Dermis microvascular lymphatic vessel endothelial cell (primary cell): ENCODE results near the gene POLR3G. TPM values are rescaled to one million over a fixed set of nuclear protein-coding genes. Genes with fewer than 3 reads are reported as not detected.

ENCODE experiments used
- DNase-seq, 2 donors: peaks; one replicate each; pipeline versions ENCODE4 v3.0.0 to v3.0.0-alpha.2; 2010; ENCODE audit warnings: low read depth in 2 of 2
- total RNA-seq: library from RNA; depleted of rRNA; stranded (reverse); fragments of >200 nt; gene quantifications from 2 replicates; pipeline ENCODE4 v1.2.1, GENCODE V29; 2014

POLR3G gene
- total RNA-seq, 1 donor from 2014 or later: 5.9 TPM

GRCh38 chr5:90503596-90503995, 28.9 kb downstream of the POLR3G start:
- DNase-seq: no peak

DNA sequence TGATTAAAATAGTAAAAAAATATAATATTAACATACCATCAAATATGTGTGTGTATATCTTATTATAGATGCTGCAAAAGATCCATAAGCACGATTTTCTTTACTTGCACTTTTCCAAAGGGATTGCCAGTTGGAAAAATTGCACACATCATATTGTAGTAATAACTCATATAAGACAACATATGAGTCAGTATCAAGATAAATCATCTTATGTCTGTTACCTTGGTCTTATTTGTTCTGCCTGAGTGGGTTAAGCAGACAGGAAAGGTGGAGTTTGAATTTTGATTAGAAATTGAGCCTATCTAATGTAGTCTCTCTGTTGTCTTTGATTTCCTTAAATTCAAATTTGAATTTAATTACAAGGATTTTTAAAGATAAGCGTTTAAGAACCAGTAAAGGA, 30.1 kb downstream of the POLR3G start:
- DNase-seq: no peak

- no peak for DNase-seq
Measured at GRCh38 chr5:90506221-90506620, 31.6 kb downstream of the POLR3G start.

- no peak for DNase-seq
Measured at GRCh38 chr5:90510438-90510837, 35.8 kb downstream of the POLR3G start.

GRCh38 chr5:90514520-90514919, 39.9 kb downstream of the POLR3G start:
- DNase-seq: no peak

- DNase-seq: peak in 1 of 2 donors; percentile 76
Measured at GRCh38 chr5:90518661-90519060, 44.0 kb downstream of the POLR3G start.

DNA sequence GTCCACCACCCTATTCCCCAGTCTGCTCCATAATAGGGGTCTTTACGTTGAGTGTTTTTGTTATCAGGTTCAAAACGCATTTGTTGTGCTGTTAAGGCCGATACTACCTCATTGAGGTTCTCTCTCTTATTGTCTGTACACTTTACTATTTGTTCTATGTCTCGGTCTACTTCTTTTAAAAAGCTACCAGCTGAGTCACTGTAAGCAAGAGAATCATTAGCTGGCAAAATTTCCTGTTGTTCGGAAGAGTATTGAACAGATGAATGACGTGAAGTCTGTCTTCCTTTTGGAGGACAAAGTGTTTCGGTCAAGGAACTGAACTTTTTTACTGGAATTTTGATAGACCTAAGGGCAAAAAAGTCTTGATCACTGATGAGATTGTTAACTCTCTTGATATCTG, 44.4 kb downstream of the POLR3G start:
- peak in 1 of 2 donors; percentile 70 for DNase-seq

DNA sequence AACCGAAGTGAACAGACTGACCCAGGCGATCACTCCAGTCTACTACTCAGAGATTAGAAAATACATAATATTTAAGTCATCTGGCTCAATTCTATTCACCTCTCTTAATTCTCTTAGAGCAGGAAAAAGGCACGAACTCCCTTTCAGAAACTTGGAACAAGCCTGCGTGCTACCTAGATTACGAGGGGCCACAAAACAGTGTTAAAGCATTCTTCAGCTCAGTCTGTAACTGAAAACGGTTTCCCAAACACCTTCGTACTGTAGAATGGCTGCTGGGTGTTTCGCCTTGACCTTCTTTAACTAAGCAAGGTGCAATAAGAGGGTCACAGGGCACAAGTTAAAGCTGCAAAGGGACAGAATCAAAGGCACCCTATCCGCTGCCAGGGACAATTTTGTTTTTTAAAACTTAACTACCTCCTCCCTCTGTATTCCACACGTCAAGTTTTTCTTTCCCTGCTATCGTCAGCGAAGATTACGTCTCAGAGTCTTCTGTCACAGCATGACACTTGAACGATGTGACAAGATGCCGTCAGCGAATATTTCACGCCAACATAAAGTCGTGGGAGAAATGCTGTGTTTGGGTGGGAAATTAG, 54.0 kb downstream of the POLR3G start:
- DNase-seq: peak in 1 of 2 donors; percentile 25

- peak; percentile 89 to 97 for DNase-seq
Measured at GRCh38 chr5:90529194-90529938, 54.7 kb downstream of the POLR3G start, which contains the start of gene LYSMD3. Gene LYSMD3, minus strand, starts transcription at chr5:90529584. Its CDS starts 4,295 bp downstream, at chr5:90525289.

GRCh38 chr5:90529939-90530677, 55.4 kb downstream of the POLR3G start:
- DNase-seq: peak; percentile 48 to 80

DNA sequence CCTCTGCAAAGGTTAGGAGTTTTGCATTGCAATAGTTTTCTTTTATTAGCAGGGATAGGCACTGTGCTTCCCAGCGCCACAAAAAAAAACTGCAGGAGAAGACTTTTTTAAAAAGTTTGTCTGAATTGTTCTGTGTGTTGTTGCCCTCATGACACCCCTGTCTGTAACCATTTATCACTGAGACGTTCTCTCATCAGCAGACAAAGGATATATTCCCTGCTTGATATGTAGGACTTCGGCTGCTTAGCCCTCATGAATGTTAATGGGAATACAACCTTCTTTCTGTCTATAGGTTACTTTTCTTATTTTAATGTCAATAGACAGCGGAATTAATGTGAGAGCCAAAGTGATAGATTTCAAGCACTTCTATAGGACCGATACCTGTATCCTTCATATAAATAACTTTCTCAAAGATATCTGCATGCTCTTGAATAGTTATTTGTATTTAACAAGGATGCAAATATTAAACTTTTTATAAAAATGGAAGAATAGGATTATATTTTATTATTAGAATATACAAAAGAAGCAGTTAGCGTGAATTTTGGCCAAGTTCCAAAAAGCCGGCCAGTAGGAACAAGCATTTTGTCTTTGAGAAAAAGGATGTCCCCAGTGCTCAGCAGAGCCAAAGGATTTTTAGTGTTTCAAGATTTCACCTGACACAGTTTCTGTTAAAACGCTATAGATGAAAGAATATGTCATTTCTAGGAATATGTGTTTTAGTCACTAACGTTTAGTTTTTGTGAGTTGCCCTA, 56.2 kb downstream of the POLR3G start:
- no peak for DNase-seq

DNA sequence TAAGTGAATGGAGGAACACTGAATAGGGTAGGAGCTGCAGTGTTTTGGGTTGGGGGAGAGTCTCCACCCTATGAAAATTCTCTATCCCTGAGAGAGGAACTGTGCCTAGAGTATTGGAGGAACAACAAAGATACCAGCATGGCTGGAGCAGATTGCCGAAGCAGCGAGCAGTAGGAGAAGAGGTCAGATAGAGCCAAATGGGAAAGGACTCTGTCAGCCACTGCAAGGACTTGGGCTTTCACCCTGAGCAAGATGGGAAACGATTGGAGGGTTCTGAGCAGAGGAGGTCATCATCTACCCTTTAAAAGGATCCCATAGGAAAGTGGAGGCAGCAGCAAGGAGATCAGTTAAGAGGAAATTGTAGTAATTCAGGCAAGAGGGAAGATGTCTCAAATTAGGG, 59.1 kb downstream of the POLR3G start:
- no peak for DNase-seq

- no peak for DNase-seq
Measured at GRCh38 chr5:90534922-90535321, 60.3 kb downstream of the POLR3G start.

- DNase-seq: no peak
Measured at GRCh38 chr5:90542827-90543519, 68.3 kb downstream of the POLR3G start.

- DNase-seq: no peak
Measured at GRCh38 chr5:90545511-90545910, 70.8 kb downstream of the POLR3G start.

- no peak for DNase-seq
Measured at GRCh38 chr5:90546216-90546837, 71.7 kb downstream of the POLR3G start.

DNA sequence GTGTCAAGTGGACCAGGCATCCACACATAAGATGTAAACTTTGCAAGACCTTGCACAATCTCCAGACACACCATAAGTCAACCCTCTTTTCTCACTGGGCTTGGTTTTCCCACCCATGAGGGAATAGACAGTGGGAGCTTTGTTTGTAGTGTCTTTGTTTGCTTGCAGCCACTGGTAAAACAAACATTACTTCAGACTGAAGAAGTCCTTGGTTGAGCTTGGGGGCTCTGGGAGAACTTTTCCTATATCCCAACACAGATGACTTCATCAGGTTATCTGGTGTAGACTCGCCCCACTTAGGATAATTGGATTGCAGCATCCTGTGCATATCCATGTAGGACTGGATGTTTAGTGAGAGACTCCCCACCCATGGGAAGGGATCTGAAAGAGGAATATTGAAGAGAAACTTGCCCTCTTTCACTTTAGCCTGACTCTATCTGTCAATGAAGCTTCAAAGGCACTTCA, 72.4 kb downstream of the POLR3G start:
- no peak for DNase-seq

GRCh38 chr5:90548069-90548593, 73.5 kb downstream of the POLR3G start:
- peak in 1 of 2 donors; percentile 8 for DNase-seq

DNA sequence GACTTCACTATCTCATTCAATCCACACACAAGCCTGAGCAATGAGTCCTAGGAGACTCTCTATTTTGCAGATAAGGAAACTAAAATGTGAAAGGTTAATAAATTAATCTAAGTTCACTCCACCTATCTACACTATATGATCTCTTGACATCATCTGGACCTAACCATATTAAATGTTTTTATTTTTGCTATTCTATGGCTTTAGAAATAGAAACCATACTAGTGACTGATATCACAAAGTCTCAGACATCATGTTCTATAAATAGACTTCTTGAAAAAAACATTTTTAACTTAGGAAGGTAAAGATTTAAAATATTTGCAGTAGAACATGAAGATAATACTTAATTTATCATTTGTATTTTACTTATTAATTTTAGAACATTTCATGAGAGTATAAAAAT, 74.6 kb downstream of the POLR3G start:
- no peak for DNase-seq

- no peak for DNase-seq
Measured at GRCh38 chr5:90549729-90550275, 75.1 kb downstream of the POLR3G start.
